Fibroblast of lung (primary cell): ENCODE measurements around the gene SCN8A.

Experiments used
- CTCF ChIP-seq, 2 donors: IDR thresholded peaks in 1 of 2; conservative IDR thresholded peaks in 1 of 2; 1 replicate in 1 of 2; 2 replicates in 1 of 2; pipeline ENCODE4 v1.5.1; 2011 to 2012; ENCODE audit warnings: low read length in 2 of 2, control low read depth in 1 of 2, inconsistent platforms in 1 of 2, low read depth in 1 of 2, mild to moderate bottlenecking in 1 of 2
- EZH2 ChIP-seq: IDR thresholded peaks from 2 replicates; pipeline ENCODE4 v1.5.1; 2012; ENCODE audit warnings: low read length, control low read depth, mild to moderate bottlenecking; ENCODE audit errors: missing control alignments

DNA sequence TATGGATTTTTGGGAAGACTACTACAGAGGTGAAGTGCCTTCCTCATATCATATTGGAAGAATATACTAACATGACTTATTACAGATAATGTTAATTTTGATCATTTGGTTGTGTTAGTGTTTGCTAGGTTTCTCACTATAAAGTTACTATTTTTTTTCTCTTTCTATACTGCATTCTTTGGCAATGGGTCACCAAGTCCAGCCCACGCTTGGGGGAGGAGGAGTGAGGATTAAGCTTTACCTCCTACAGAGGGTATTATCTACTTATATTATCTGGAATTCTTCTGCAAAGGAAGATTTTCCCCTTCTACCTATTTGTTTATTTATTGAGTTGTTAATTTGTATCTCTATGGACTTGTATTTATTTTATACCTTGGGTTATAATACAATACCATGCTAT is 31.5 kb downstream of the SCN8A start:
- TF ChIP-seq CTCF (conservative IDR thresholded peaks at IDR 0.05 in 1 of 2, IDR thresholded peaks at IDR 0.05 in 1 of 2; ENCODE audit: low read depth in 1 of 2, low read length in 2 of 2) (no peak), EZH2 (no peak)
